Parathyroid adenoma (tissue), 2 donors: Measurements from ENCODE around the gene SLC19A2.
A peak's percentile ranks its signal among the peaks of the same experiment; 100 is the strongest.

Source experiments
- H2AFZ ChIP-seq: fragments of 300-600 bp; sonication (generic); one replicate; pipeline ENCODE4 v1.7.0; 2017; ENCODE audit warnings: antibody characterized with exemption, mild to moderate bottlenecking
- H3K27ac ChIP-seq: fragments of 300-600 bp; sonication (generic); one replicate; pipeline ENCODE4 v1.7.0; 2017
- H3K27me3 ChIP-seq: fragments of 300-600 bp; sonication (generic); one replicate; pipeline ENCODE4 v1.7.0; 2017; ENCODE audit warnings: low read length; ENCODE audit not compliant: control insufficient read depth, insufficient read depth
- H3K36me3 ChIP-seq: fragments of 300-600 bp; sonication (generic); one replicate; pipeline ENCODE4 v1.7.0; 2017; ENCODE audit warnings: low read length; ENCODE audit not compliant: control insufficient read depth, insufficient read depth
- H3K4me1 ChIP-seq: fragments of 300-600 bp; sonication (generic); one replicate; pipeline ENCODE4 v1.7.0; 2017; ENCODE audit warnings: control low read depth
- H3K4me2 ChIP-seq: fragments of 300-600 bp; sonication (generic); one replicate; pipeline ENCODE4 v1.7.0; 2017; ENCODE audit warnings: low read length
- H3K4me3 ChIP-seq: fragments of 300-600 bp; sonication (generic); one replicate; pipeline ENCODE4 v1.7.0; 2017; ENCODE audit warnings: low read depth, low read length
- H3K79me2 ChIP-seq: fragments of 300-600 bp; sonication (generic); one replicate; pipeline ENCODE4 v1.7.0; 2017; ENCODE audit warnings: control low read depth
- H3K9ac ChIP-seq: fragments of 300-600 bp; sonication (generic); one replicate; pipeline ENCODE4 v1.7.0; 2017; ENCODE audit warnings: mild to moderate bottlenecking
- H3K9me3 ChIP-seq: fragments of 300-600 bp; sonication (generic); one replicate; pipeline ENCODE4 v1.7.0; 2017; ENCODE audit warnings: low read length; ENCODE audit not compliant: control insufficient read depth
- CTCF ChIP-seq: fragments of 300-600 bp; sonication (generic); IDR thresholded peaks from one replicate; pipeline ENCODE4 v1.7.0; 2017; ENCODE audit warnings: antibody characterized with exemption, mild to moderate bottlenecking
- donor health status: primary hyperparathyroidism.

Gene SLC19A2

GRCh38 chr1:169484683-169485430 lies 887 bp downstream of the SLC19A2 start:
- Histone ChIP-seq H3K9ac (peak overlapping the region; percentile 28), H3K4me1 (peaks cover 3% of the 10 kb centered on the region), H3K27me3 (no peaks in the 10 kb centered on the region), H3K4me3 (peak overlapping the region; percentile 90), H3K27ac (peak overlapping the region; percentile 97), H2AFZ (peak overlapping the region; percentile 80), H3K4me2 (peak overlapping the region; percentile 66), H3K9me3 (no peaks in the 10 kb centered on the region), H3K36me3 (no peaks in the 10 kb centered on the region), H3K79me2 (peaks cover 4% of the 10 kb centered on the region)
- TF ChIP-seq CTCF = no peak

GRCh38 chr1:169484101-169484500 lies 1.6 kb downstream of the SLC19A2 start:
- H3K9me3 ChIP-seq = no peaks in the 10 kb centered on the region
- H3K4me3 ChIP-seq = peak overlapping the region; percentile 90
- H3K36me3 ChIP-seq = no peaks in the 10 kb centered on the region
- no peaks in the 10 kb centered on the region for H3K27me3 ChIP-seq
- H3K4me2 ChIP-seq = peak overlapping the region; percentile 66
- H3K27ac ChIP-seq = peak overlapping the region; percentile 97
- H3K4me1 ChIP-seq = peaks cover 4% of the 10 kb centered on the region
- no peak overlapping the region for H3K9ac ChIP-seq
- TF ChIP-seq CTCF = no peak
- H2AFZ ChIP-seq = peak overlapping the region; percentile 33
- H3K79me2 ChIP-seq = peaks cover 4% of the 10 kb centered on the region

- Histone ChIP-seq H3K36me3 (no peaks in the 10 kb centered on the region), H3K9me3 (no peaks in the 10 kb centered on the region), H3K4me2 (peak overlapping the region; percentile 66), H3K79me2 (peaks cover 4% of the 10 kb centered on the region), H3K27me3 (no peaks in the 10 kb centered on the region), H2AFZ (no peak overlapping the region), H3K27ac (peak overlapping the region; percentile 97), H3K4me3 (peak overlapping the region; percentile 90), H3K9ac (no peak overlapping the region), H3K4me1 (peaks cover 5% of the 10 kb centered on the region)
- no peak for TF ChIP-seq CTCF
Measured at GRCh38 chr1:169483500-169483966, 2.2 kb downstream of the SLC19A2 start.

GRCh38 chr1:169479363-169480066 lies 6.2 kb downstream of the SLC19A2 start:
- peaks cover 4% of the 10 kb centered on the region for H3K79me2 ChIP-seq
- TF ChIP-seq CTCF = no peak
- H3K4me2 ChIP-seq = peak overlapping the region; percentile 52
- H2AFZ ChIP-seq = no peak overlapping the region
- H3K27me3 ChIP-seq = no peaks in the 10 kb centered on the region
- peak overlapping the region; percentile 20 for H3K4me3 ChIP-seq
- no peak overlapping the region for H3K27ac ChIP-seq
- no peaks in the 10 kb centered on the region for H3K9me3 ChIP-seq
- peaks cover 2% of the 10 kb centered on the region for H3K4me1 ChIP-seq
- H3K9ac ChIP-seq = no peak overlapping the region
- no peaks in the 10 kb centered on the region for H3K36me3 ChIP-seq
